HG03097 (cell line): Measurements from ENCODE around the gene RNF19B.
"Not testable (repeated sequence)": the region's sequence is repeated elsewhere in the genome, so short reads cannot be mapped to it uniquely, and the experiment has no call there.

Source experiments
- ATAC-seq: cut with Tn5 transposase; IDR thresholded peaks from one replicate; pipeline ENCODE4 v1.9.1; 2021; ENCODE audit not compliant: unreplicated experiment, low FRiP score

The RNF19B gene

DNA sequence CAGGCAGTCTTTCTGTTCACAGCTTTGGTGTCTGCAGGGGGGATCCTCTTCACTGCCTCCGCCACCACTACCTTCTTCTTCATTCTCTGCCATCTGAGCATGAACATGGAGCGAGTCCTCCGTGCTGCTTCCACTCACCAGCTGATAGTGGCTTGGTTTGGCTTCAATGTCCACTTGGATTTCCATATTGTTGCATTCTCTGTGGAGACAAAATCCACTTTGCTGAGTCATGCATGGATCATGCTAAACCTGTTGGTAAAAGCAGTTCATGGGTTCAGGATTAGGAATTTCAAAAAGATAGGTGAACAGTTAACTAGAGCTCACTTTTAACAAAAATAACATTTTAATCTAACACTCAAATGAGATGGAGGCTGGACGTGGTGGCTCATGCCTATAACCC, 27.5 kb downstream of the RNF19B start:
- ATAC-seq, result no peak

DNA sequence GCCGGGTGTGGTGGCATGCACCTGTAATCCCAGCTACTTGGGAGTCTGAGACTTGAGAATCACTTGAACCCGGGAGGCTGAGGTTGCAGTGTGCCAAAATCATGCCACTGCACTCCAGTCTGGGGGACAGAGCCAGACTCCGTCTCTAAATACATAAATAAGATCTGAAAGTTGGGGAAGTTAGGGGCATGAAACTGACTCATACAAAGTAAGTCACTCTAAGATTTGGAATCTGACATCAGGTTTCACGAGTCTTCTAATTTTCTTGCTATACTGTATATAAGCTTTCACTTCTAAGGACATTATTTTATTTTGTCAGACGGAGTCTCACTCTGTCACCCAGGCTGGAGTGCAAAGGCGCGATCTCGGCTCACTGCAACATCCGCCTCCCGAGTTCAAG, 30.1 kb downstream of the RNF19B start:
- no peak for ATAC-seq

DNA sequence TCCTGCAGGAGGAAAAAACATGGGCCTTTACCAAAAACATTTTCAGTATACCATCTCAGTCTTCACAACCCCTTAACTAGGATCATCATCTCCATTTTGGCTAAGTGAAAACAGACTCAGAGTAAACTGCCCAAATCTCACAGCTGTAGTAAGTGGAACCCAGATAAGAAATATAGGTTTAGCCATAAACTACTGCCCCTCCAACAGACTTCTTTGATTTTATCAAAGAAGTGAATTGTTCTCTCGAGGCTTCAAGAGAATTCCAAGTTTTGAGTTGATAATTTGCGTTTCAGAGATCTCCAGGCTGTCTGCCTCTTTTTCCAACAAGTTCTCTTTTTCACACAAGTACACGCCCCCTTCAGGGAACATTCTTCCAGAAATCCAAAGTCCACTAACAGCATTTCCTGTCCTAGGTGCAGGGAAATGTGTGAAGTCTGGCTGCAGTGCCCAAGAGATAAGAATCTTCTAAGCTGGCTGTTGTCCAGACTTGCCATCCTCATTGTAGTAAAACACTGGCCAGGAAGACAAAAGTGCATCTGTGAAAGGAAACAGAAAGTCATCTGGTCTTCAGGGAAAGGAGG, 30.8 kb downstream of the RNF19B start:
- no peak for ATAC-seq

DNA sequence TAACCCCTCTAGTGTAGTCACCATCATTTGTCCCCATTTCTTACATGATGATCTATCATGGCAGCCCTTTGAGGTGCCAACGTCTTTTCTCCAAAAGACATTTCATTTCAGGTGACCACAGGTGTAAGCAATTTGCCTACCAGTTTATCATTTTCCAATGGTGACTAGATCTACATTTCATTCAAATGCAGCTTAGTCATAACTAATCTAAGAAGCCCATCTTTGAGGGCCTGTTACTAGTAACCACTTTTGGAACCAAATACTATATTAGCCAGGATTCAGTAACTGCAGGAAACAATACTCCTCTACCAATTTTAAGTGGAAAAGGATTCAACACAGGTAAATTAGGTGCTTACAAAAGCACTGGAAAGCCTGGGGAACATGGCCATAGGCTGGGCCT, 32.8 kb downstream of the RNF19B start:
- ATAC-seq, result no peak

DNA sequence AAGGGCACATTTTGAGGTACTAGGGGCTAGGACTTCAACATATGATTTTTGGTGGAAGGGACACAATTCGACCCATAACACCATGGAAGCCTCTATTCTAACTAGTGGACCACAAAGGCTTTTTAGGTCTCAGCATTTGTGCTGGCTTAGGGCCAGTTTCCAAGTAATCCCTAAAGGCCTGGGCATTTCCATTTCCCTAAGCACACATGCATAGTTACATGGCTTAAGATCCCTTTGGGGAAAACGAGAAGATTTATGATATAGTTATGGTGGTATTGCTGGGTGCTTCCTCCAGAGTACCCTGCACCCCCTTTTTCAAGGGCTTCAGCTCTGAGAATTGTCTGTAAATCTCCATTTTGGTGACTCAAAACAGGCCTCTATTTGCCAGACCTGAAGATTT, 35.2 kb downstream of the RNF19B start:
- ATAC-seq, result no peak

DNA sequence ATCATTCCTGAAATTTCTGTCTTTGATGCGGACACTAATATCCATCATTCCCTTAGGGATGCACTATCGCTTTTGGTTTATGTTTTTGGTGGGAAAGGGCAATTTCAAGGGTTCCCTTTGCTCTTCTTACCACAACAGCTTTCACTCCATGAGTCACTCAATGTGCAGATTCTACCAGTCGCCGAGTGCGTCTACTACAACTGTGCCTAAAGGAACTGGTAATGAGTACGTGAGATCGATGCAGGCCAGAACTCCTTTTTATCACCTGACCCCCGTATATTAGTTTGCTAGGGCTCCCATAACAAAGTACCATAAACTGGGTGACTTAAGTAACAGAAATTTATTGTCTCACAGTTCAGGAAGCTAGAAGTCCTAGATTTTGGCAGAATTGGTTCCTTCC, 35.9 kb downstream of the RNF19B start:
- ATAC-seq, result no peak

DNA sequence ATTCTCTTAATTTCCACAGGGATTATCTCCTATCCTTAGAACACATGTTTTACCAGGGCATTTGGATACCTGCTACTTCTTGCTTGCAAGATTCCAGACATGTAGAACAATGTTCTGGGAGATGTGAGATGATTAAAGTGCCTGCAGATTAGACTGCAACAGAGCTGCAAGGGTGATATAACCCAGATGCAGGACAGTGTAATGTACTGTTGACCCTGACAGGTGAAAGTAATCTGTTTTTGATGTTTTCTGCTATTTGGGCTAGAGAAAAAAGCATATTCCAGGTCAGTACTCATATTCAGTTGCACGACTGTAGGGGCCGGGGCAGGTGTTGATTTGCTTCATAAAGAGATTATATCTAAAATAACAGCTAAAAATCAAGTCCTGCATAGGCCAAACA, 36.3 kb downstream of the RNF19B start:
- no peak for ATAC-seq

DNA sequence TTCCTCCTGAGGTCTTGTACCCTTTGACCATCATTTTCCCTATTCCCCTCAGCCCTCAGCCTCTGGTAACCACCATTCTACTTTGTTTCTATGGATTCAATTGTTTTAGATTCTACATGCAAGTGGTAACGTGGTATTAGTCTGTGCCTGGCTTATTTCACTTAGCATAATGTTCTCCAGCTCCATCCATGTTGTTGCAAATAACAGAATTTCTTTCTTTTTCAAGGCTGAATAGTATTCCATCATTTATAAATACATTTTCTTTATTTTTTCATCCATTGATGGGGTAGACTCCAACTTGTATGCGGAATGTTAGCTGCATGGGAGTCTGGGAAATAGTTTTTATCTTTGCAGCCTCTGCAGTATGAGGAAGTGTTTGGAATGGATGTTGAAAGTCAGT, 37.2 kb downstream of the RNF19B start:
- ATAC-seq, result no peak

DNA sequence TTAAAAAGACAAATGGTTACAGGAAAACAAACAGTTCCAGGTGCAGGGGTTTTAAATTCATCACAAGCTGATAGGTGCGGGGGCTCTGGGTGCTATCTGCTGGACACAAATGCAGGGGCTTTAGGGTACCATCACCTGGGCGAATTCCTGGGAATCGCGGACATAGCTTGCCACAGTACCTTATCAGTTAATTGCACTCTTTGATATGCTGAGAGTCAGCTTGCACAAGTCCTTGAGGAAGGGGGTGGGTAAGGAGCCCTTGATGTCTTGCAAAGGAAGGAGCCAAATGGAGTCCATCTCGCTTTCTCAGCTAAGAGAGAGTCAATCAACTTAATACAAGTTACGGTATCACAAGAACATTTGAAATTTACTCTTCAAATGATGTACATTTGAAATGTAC, 38.0 kb downstream of the RNF19B start:
- ATAC-seq, result no peak

DNA sequence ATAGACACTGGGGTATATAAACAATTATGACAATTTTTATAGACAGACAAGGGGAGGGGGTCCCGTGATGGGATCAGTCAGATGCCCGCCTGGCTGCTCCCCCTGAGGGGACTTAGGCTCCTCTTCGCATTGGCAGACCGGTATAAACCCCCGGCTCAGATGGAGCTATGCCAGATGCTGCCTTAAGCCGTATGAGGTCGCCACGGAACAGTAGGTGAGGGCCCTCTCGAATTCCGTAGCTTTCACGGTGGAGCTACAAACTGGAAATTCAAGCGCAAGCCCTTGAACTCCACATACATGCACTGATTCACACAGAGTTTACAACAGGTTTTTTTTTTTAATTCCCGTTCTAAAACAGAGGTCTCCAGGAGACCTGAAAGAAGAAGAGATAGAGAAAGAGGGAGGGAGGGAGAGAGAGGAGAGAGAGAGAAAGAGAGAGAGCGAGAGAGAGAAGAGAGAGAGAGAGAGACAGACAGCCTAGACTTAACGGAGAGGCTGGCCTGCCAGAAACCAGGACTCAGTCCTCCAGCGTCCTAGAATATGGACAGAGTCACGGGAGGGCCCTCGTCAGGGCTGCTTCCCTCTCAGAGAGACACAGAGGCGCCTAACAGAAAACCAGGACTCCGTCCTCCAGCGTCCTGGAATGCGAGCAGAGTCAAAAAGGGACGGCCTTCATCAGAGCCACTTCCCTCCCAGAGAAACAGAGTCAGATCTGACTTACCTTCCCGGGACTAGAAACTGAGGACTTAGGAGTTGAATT, 39.0 kb downstream of the RNF19B start:
- no peak for ATAC-seq

DNA sequence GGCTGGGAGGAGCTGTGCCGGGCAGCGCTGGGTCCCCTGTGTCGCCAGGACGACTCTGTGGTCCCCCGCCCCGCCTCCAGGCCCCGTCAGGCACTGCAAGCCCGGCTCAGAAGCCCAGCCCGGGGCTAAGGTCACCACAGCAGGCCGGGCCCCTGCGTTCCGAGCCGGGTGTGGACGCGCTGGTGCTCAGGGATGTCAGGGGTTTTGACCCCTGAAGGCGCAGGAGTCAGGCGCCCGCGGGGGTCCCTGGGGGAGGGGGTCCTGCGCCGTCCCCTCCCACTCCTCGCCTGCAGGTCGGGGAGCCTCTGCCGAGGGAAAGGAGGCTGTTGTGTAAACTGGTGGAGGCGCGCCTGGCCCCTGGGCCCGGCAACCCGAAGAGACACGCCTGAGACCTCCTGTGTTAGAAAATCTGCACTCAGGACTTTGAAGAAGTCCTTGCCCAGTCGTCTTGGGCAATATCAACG, 39.7 kb downstream of the RNF19B start:
- ATAC-seq, result no peak

DNA sequence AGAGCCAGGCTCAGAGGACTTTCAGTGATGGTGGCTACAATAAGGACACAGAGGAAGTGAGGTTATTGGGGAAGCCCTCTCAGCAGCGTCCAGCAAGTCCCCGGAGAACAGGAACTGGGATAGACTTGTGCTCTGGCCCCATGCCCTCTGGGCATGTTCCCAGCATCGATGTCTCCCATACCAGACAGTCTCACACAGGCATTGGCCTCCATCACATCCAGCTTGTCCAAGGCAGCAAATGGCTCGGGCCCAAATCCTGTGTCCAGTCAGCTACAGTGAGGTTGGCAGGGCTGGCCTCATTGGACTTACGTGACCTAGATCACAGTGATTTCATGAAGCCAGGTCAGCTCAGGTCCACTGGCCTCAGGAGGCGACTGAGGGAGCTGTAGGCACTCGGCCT, 43.8 kb downstream of the RNF19B start:
- no peak for ATAC-seq

DNA sequence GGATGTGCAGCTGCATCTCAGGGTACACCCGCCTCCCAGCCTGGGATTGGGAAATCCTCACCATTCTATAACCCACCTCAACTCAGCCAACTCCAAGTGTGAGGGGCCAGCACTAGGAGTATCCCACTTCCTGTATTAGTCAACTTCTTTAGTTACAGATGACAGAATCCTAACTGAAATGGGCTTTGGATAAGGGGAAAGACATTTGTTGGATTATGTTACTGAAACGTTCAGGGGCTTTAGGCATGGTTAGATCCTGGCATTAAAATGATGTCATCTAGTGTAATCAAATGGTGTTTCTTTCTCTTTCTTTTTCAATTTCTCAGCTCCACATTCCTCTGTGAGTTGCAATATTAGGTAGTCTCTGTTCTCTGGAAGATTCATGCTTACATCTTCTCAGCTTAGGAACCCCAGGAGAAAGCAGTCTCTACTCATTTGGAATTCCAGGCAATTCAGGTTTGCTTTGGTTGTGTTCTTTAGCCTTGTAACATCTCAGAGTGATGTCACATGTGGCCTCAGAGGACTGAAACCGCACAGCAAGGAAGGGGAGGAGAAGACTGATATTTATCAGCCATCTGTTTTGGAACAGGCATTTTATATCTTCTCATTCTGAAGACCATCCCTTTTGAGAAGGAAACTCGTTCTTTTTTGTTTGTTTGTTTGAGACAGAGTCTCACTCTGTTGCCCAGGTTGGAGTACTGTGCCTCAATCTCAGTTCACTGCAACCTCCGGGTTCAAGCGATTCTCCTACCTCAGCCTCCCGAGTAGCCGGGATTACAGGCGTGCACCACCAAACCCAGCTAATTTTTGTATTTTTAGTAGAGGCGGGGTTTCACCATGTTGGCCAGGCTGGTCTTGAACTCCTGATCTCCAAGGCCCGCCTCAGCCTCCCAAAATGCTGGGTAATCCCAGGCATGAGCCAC, 44.5 kb downstream of the RNF19B start:
- ATAC-seq, result no peak

DNA sequence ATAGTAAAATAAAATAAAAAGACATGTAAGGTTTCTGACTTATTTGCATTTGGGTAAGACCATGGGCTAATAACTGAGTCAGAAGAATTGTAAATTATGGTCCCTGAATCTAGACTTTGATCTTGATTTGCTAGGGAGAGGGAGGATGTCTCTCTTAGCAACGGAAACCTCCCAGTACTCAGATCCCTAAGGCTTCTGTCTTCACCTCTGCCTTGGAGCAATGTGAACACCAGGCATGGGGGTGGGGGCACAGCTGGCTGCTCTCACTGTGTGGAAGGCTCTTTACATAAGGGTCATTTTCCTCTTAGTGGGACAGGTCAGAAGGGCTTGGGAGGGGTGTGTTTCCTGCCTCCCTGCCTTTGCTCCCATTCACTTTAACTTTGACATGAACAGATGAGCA, 46.4 kb downstream of the RNF19B start:
- no peak for ATAC-seq

DNA sequence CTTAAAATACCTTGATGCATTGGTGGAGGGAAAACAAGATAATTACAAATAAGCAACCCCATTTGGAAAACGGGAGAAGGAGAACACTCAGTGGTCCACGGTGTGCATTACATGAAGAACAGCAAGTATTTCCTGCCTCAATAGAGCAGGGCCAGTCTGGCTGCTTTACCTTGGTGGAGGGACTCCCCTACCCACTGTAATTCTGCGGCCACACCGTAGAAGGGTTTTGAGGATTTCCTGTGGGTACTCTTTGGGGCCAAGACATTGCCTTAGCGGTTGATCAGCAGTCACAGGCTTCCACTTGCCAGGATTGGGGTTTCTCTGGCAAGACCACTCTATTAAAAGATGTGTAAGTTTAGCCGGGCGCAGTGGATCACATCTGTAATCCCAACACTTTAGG, 47.1 kb downstream of the RNF19B start:
- no peak for ATAC-seq

DNA sequence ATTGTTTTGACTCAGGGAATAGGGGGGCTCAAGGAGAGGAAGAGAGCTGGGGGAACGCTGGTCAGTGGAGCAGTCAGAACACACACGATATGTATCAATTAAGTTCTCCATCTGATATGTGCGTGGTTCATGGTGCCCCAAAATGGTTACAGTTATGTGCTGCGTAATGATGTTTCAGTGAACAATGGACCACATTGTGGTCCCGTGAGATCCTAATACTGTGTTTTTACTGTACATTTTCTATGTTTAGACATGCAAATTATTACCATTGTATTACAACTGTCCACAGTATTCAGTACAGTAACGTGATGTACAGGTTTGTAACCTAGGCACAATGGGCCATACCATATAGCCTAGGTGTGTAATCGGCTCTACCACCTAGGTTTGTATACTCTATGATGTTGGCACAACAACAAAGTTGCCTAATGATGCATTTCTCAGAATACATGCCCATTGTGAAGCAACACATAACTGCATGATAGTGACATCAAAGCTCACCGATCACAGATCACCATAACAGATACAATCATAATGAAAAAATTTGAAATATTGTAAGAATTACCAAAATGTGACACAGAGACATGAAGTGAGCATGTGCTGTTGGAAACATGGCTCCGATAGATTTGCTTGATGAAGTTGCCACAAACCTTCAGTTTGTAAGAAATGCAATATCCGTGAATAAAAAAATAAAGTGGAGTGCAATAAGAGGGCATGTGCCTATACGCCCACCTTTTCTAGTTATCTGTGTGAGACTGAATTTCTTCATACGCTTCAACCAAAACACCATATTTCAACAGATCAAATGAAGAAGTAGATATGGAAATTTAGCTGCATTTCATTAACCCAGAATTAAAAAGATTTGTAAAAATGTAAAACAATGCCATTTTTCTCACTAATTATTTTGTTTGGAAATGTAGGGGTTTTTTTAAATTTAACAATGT, 48.6 kb downstream of the RNF19B start:
- ATAC-seq, result no peak

DNA sequence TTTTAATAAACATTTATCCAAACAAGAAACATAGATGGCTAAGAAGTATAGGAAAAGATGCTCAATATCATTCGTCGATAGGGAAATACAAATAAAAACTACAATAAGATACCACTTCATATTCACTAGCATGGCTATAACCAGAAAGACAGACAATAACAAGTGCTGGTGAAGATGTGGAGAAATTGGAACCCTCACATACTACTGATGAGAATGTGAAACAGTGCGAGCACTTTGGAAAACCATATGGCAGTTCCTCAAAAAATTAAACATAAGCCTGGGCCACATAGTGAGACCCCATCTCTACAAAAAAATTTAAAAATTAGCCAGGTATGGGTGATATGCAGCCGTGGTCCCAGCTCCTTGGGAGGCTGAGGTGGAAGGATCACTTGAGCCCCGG, 54.3 kb downstream of the RNF19B start:
- no peak for ATAC-seq

DNA sequence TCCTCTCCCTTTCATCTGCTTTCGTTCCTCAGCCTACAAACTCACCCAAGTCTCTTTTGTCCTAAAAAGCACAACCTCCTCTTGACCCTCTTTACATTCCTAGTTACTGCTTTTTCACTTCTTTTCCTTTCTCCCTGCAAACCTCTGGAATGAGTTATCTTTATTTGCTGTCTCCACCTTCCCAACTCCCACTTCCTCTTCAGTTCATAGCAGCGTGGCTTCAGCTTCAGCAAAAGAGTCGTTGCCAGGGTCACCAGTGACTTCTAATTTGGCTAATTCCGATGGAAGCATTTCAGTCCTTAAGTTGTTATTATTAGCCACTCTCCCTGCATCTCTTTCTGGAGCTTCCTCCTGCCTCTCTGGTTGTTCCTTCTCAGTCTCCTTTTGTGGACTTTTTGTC, 57.2 kb downstream of the RNF19B start:
- ATAC-seq, result no peak

DNA sequence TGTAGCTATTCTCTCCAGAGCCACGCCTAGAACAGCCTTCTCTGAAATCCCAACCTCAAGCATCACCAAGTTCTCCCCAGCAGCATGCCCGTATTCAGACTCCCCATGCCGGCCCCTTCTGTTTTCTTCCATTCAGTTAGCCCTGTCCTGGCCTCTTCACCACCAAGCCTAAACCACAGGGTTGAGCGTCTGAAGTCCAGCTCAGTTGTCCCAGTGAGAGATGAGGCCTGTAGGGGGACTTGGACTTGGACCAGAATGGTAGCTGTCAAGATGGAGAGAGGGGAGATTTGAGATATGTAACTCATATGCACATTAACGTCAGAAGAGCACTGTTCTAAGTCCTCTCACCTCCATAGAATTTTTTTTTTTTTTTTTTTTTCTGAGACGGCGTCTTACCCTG, 58.0 kb downstream of the RNF19B start:
- ATAC-seq, result no peak

DNA sequence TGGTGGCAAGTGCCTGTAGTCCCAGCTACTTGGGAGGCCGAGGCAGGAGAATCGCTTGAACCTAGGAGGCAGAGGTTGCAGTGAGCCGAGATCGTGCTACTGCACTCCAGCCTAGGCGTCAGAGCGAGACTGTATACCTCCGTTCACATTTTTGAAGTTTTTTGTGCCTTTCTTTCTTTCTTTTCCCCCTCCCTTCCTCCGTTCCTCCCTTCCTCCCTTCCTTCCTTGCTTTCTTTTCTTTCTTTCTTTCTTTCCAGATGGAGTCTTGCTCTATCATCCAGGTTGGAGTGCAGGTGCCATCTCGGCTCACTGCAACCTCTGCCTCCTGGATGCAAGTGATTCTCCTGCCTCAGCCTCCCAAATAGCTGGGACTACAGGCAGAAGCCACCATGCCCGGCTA, 59.0 kb downstream of the RNF19B start:
- not testable (repeated sequence) for ATAC-seq
